ENCODE data around the gene FMNL2.

DNA sequence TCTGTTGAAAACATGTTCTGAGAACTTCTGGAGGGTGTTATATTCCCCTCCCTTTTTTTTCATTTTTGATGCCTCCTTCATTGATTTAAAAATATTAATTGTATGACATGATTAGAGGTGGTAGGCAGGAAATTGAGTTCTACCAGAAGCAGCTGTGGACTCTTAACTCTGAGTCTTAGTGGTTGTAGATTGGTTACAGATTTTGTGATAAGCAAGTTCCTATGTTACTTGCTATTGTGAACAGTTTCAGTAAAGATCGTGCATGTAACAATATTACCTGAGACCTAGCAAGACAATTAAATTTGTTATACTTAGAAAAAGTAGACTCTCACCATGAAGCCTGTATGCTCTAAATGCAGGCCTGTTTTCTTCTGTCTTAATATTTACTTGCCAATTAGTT, 294.2 kb downstream of the FMNL2 start:
- TF ChIP-seq, protein P1, sequence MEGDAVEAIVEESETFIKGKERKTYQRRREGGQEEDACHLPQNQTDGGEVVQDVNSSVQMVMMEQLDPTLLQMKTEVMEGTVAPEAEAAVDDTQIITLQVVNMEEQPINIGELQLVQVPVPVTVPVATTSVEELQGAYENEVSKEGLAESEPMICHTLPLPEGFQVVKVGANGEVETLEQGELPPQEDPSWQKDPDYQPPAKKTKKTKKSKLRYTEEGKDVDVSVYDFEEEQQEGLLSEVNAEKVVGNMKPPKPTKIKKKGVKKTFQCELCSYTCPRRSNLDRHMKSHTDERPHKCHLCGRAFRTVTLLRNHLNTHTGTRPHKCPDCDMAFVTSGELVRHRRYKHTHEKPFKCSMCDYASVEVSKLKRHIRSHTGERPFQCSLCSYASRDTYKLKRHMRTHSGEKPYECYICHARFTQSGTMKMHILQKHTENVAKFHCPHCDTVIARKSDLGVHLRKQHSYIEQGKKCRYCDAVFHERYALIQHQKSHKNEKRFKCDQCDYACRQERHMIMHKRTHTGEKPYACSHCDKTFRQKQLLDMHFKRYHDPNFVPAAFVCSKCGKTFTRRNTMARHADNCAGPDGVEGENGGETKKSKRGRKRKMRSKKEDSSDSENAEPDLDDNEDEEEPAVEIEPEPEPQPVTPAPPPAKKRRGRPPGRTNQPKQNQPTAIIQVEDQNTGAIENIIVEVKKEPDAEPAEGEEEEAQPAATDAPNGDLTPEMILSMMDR (IDR thresholded peaks at IDR 0.05), result no peak
- TF ChIP-seq REST (IDR thresholded peaks at IDR 0.05; ENCODE audit: insufficient read depth in 1 of 2, low read depth in 2 of 2, low read length in 1 of 2) (no peak), POLR2AphosphoS5 (IDR thresholded peaks at IDR 0.05; ENCODE audit: low read depth, low read length) (no peak), SIN3A (IDR thresholded peaks at IDR 0.05; ENCODE audit: borderline replicate concordance, insufficient read depth, low read depth, low read length) (no peak)

Measured in Panc1 (cell line).